H1 (cell line): ENCODE data around the gene LRRC4C. TPM values are rescaled to one million over a fixed set of nuclear protein-coding genes. Genes with fewer than 3 reads are reported as not detected.

Experiments used
- CTCF ChIA-PET: fragments of 300-600 bp; sonication (Branson Sonifier 250); formaldehyde crosslinking; loops from one replicate; lab custom pipeline; 2021; ENCODE audit not compliant: partially characterized antibody; lab: Charles Lee
- POLR2A ChIA-PET: fragments of 300-600 bp; sonication (Branson Sonifier 250); formaldehyde crosslinking; loops from one replicate; lab custom pipeline; 2021; ENCODE audit warnings: inconsistent platforms; ENCODE audit not compliant: partially characterized antibody; lab: Charles Lee
- DNase-seq, 2 experiments: peaks; one replicate each; pipeline versions ENCODE4 v3.0.0 to v3.0.0-alpha.2; 2010 to 2022; ENCODE audit warnings: low spot score in 2 of 2, low read depth in 1 of 2, mixed read lengths in 1 of 2
- FAIRE-seq: peaks from 2 replicates; lab custom pipeline; 2011; peaks lifted over from hg19 to GRCh38; lab: Jason Lieb, UNC
- H2AFZ ChIP-seq: 2 replicates; pipeline ENCODE4 v1.8.1; 2012; ENCODE audit warnings: low read length, inconsistent platforms
- H2AK5ac ChIP-seq: 2 replicates; pipeline ENCODE4 v1.6.1; 2013; ENCODE audit warnings: low read depth, low read length
- H2BK120ac ChIP-seq: replicated peaks from 2 replicates; pipeline ENCODE3; 2013; ENCODE audit warnings: low read depth, low read length, inconsistent platforms
- H2BK12ac ChIP-seq: 2 replicates; pipeline ENCODE4 v1.6.1; 2013; ENCODE audit warnings: low read depth, low read length
- H2BK15ac ChIP-seq: 2 replicates; pipeline ENCODE4 v1.6.1; 2013; ENCODE audit warnings: low read length
- H2BK20ac ChIP-seq: 2 replicates; pipeline ENCODE4 v1.6.1; 2013; ENCODE audit warnings: low read length
- H2BK5ac ChIP-seq: 2 replicates; pipeline ENCODE4 v1.6.1; 2013; ENCODE audit warnings: low read depth, low read length
- H3K14ac ChIP-seq: 2 replicates; pipeline ENCODE4 v1.6.1; 2013; ENCODE audit warnings: inconsistent platforms; ENCODE audit not compliant: insufficient read length
- H3K18ac ChIP-seq: 2 replicates; pipeline ENCODE4 v1.6.1; 2013; ENCODE audit warnings: low read length; ENCODE audit errors: extremely low read depth
- H3K23ac ChIP-seq: 2 replicates; pipeline ENCODE4 v1.6.1; 2013; ENCODE audit warnings: inconsistent platforms; ENCODE audit not compliant: insufficient read length
- H3K23me2 ChIP-seq: 2 replicates; pipeline ENCODE4 v1.6.1; 2013; ENCODE audit warnings: low read depth, low read length
- H3K27ac ChIP-seq: 2 replicates; pipeline ENCODE4 v1.6.1; 2011; ENCODE audit warnings: low read depth, low read length, inconsistent platforms
- H3K27me3 ChIP-seq, 4 experiments: replicated peaks in 1 of 4; 1 replicate in 1 of 4; 2 replicates in 3 of 4; pipeline versions ENCODE4 v1.6.1 to v1.8.1; 2011 to 2013; ENCODE audit warnings: low read length in 3 of 4, mild to moderate bottlenecking in 3 of 4, inconsistent platforms in 2 of 4, mixed read lengths in 2 of 4, moderate library complexity in 1 of 4; ENCODE audit not compliant: control insufficient read depth in 3 of 4, insufficient read depth in 3 of 4; ENCODE audit errors: extremely low read depth in 1 of 4
- H3K36me3 ChIP-seq, 4 experiments: 2 replicates each; pipeline versions ENCODE4 v1.6.1 to v1.8.1; 2011 to 2013; ENCODE audit warnings: mild to moderate bottlenecking in 4 of 4, low read length in 3 of 4, moderate library complexity in 2 of 4, control low read depth in 1 of 4, inconsistent platforms in 1 of 4; ENCODE audit not compliant: insufficient read depth in 4 of 4, control insufficient read depth in 2 of 4
- H3K4ac ChIP-seq: replicated peaks from 2 replicates; pipeline ENCODE3; 2013; ENCODE audit warnings: low read length, low read depth, mixed read lengths, inconsistent platforms; ENCODE audit not compliant: insufficient read length
- H3K4me1 ChIP-seq, 4 experiments: replicated peaks in 1 of 4; 1 replicate in 1 of 4; 2 replicates in 3 of 4; pipeline versions ENCODE4 v1.6.1 to v1.8.1; 2011 to 2013; ENCODE audit warnings: low read length in 3 of 4, inconsistent platforms in 2 of 4, mixed read lengths in 1 of 4; ENCODE audit not compliant: insufficient read depth in 4 of 4, control insufficient read depth in 3 of 4
- H3K4me2 ChIP-seq, 2 experiments: 2 replicates each; pipeline versions ENCODE4 v1.6.1 to v1.8.1; 2011 to 2013; ENCODE audit warnings: low read depth in 2 of 2, low read length in 2 of 2, control low read depth in 1 of 2, inconsistent platforms in 1 of 2, mild to moderate bottlenecking in 1 of 2; ENCODE audit not compliant: insufficient read depth in 1 of 2
- H3K4me3 ChIP-seq, 4 experiments: fragments of 200-600, 300-600 bp in 1 of 4; sonication (generic), shearing (Covaris generic), sonication (Bioruptor Twin) in 1 of 4; 2 replicates each; pipeline versions ENCODE4 v1.5.1 to v1.8.1; 2011 to 2016; ENCODE audit warnings: low read length in 4 of 4, low read depth in 3 of 4, control low read depth in 2 of 4, inconsistent platforms in 2 of 4, mild to moderate bottlenecking in 2 of 4, mixed read lengths in 1 of 4, moderate library complexity in 1 of 4; ENCODE audit not compliant: insufficient read depth in 2 of 4; ENCODE audit errors: extremely low read depth in 1 of 4
- H3K56ac ChIP-seq: replicated peaks from 2 replicates; pipeline ENCODE3; 2013; ENCODE audit warnings: low read depth, mild to moderate bottlenecking, mixed read lengths, low read length, inconsistent platforms; ENCODE audit not compliant: insufficient read length
- H3K79me1 ChIP-seq: 2 replicates; pipeline ENCODE4 v1.6.1; 2013; ENCODE audit warnings: low read depth, low read length, control low read depth
- H3K79me2 ChIP-seq, 2 experiments: 2 replicates each; pipeline versions ENCODE4 v1.6.1 to v1.8.1; 2012 to 2013; ENCODE audit warnings: low read length in 2 of 2, mild to moderate bottlenecking in 2 of 2, inconsistent platforms in 1 of 2; ENCODE audit not compliant: insufficient read depth in 2 of 2, control insufficient read depth in 1 of 2
- H3K9ac ChIP-seq, 4 experiments: replicated peaks in 1 of 4; 1 replicate in 1 of 4; 2 replicates in 3 of 4; pipeline versions ENCODE4 v1.6.1 to v1.8.1; 2011 to 2013; ENCODE audit warnings: low read depth in 3 of 4, low read length in 3 of 4, control low read depth in 2 of 4, mild to moderate bottlenecking in 2 of 4, moderate library complexity in 2 of 4, inconsistent platforms in 1 of 4; ENCODE audit errors: extremely low read depth in 1 of 4
- H3K9me3 ChIP-seq, 2 experiments: 2 replicates each; pipeline versions ENCODE4 v1.6.1 to v1.8.1; 2012 to 2013; ENCODE audit warnings: mild to moderate bottlenecking in 2 of 2, moderate library complexity in 2 of 2, control low read depth in 1 of 2, inconsistent platforms in 1 of 2, low read depth in 1 of 2, low read length in 1 of 2, mixed read lengths in 1 of 2; ENCODE audit not compliant: insufficient read depth in 2 of 2
- H4K20me1 ChIP-seq, 2 experiments: replicated peaks in 1 of 2; 2 replicates each; pipeline versions ENCODE3 to v1.8.1; 2011 to 2013; ENCODE audit warnings: inconsistent platforms in 2 of 2, low read length in 2 of 2, mild to moderate bottlenecking in 1 of 2; ENCODE audit not compliant: insufficient read depth in 2 of 2, control insufficient read depth in 1 of 2
- H4K5ac ChIP-seq: 2 replicates; pipeline ENCODE4 v1.6.1; 2013; ENCODE audit warnings: low read length, low read depth, mixed read lengths, inconsistent platforms; ENCODE audit not compliant: insufficient read length
- H4K8ac ChIP-seq: 2 replicates; pipeline ENCODE4 v1.8.0; 2013; ENCODE audit warnings: mild to moderate bottlenecking, moderate library complexity, low read length, inconsistent platforms; ENCODE audit not compliant: insufficient read depth; ENCODE audit errors: extremely low read depth
- H4K91ac ChIP-seq: replicated peaks from 2 replicates; pipeline ENCODE3; 2013; ENCODE audit warnings: low read length, mixed read lengths, inconsistent platforms; ENCODE audit not compliant: insufficient read length
- BACH1 ChIP-seq: IDR thresholded peaks from 2 replicates; pipeline ENCODE4 v1.6.1; 2012; ENCODE audit warnings: low read length, improper control_type of control experiment
- BRCA1 ChIP-seq: IDR thresholded peaks from 2 replicates; pipeline ENCODE4 v1.6.1; 2012; ENCODE audit warnings: low read depth, low read length, improper control_type of control experiment
- CTBP2 ChIP-seq: IDR thresholded peaks from 2 replicates; pipeline ENCODE4 v1.7.0; 2011; ENCODE audit warnings: borderline replicate concordance, mild to moderate bottlenecking, moderate library complexity, mixed read lengths, low read length; ENCODE audit not compliant: insufficient read depth, insufficient read length
- GABPA ChIP-seq: IDR thresholded peaks from 2 replicates; pipeline ENCODE4 v1.6.1; 2011; ENCODE audit warnings: mild to moderate bottlenecking, low read length, moderate library complexity, borderline replicate concordance; ENCODE audit not compliant: insufficient read depth
- HDAC6 ChIP-seq: IDR thresholded peaks from one replicate; pipeline ENCODE4 v1.7.1; 2012; ENCODE audit warnings: low read depth, mild to moderate bottlenecking, inconsistent platforms, low read length, moderate library complexity
- JUN ChIP-seq: IDR thresholded peaks from 2 replicates; pipeline ENCODE4 v1.6.1; 2011; ENCODE audit warnings: low read depth, mild to moderate bottlenecking, improper control_type of control experiment, low read length
- KDM4A ChIP-seq: IDR thresholded peaks from one replicate; pipeline ENCODE4 v1.7.1; 2012; ENCODE audit warnings: low read depth, mild to moderate bottlenecking, moderate library complexity, low read length, inconsistent platforms; ENCODE audit not compliant: severe bottlenecking
- POLR2AphosphoS5 ChIP-seq: IDR thresholded peaks from 2 replicates; pipeline ENCODE4 v1.6.1; 2011; ENCODE audit warnings: low read depth, low read length
- SIX5 ChIP-seq: IDR thresholded peaks from 2 replicates; pipeline ENCODE4 v1.6.1; 2011; ENCODE audit warnings: mild to moderate bottlenecking, low read depth, low read length
- SP2 ChIP-seq: IDR thresholded peaks from 2 replicates; pipeline ENCODE4 v1.6.1; 2012; ENCODE audit warnings: mild to moderate bottlenecking, low read length, inconsistent platforms
- SP4 ChIP-seq: IDR thresholded peaks from 2 replicates; pipeline ENCODE4 v1.6.1; 2012; ENCODE audit warnings: low read length, inconsistent platforms
- TCF12 ChIP-seq: IDR thresholded peaks from 2 replicates; pipeline ENCODE4 v1.6.1; 2011; ENCODE audit warnings: low read depth, mild to moderate bottlenecking, low read length
- YY1 ChIP-seq: IDR thresholded peaks from 2 replicates; pipeline ENCODE4 v1.6.1; 2011; ENCODE audit warnings: low read depth, mild to moderate bottlenecking, low read length
- WGBS, 2 experiments: shearing (Covaris generic) in 1 of 2; methylation state at CpG; one replicate each; pipeline versions ENCODE4 v1.1.6 to v1.1.7; 2013 to 2015; ENCODE audit warnings: low lambda C conversion rate in 2 of 2, mixed read lengths in 2 of 2, inconsistent platforms in 1 of 2, low coverage in 1 of 2, missing lambda C conversion rate in 1 of 2; ENCODE audit not compliant: insufficient replicate concordance in 2 of 2, insufficient coverage in 1 of 2, insufficient read length in 1 of 2; ENCODE audit errors: extremely low coverage in 1 of 2, missing lambda C conversion rate in 1 of 2; 5-methylcytosine and 5-hydroxymethylcytosine counted together
- polyA plus RNA-seq, 7 experiments: library from polyadenylated mRNA; depleted of rRNA in 3 of 7; stranded (reverse) in 5 of 7; unstranded in 2 of 7; fragments of >200 nt in 5 of 7; fragments of 200-250 nt in 2 of 7; gene quantifications; 1 replicate in 5 of 7; 2 replicates in 1 of 7; 4 replicates in 1 of 7; pipeline versions ENCODE4 v1.2.1 to v1.2.3, GENCODE V29; 2011 to 2013; ENCODE audit warnings: missing spikeins in 2 of 7, mixed read lengths in 2 of 7
- total RNA-seq: library from RNA; stranded (reverse); fragmentation: NEBNext Ultra II Directional; extraction: Animal tissue kit (Norgen Biotek cat#: 25700); gene quantifications from 2 replicates; pipeline ENCODE4 v1.2.1, GENCODE V29; 2021
- TF ChIP-seq, protein P1 (sequence below): IDR thresholded peaks from 2 replicates; pipeline ENCODE4 v1.6.1; 2011; ENCODE audit warnings: low read length, improper control_type of control experiment

LRRC4C gene
- total and polyA plus RNA-seq, 2 of the 8 experiments (the other 6 are each of a cell fraction or from before 2014, with no cell fraction given) = 0.23 to 2.2 TPM

DNA sequence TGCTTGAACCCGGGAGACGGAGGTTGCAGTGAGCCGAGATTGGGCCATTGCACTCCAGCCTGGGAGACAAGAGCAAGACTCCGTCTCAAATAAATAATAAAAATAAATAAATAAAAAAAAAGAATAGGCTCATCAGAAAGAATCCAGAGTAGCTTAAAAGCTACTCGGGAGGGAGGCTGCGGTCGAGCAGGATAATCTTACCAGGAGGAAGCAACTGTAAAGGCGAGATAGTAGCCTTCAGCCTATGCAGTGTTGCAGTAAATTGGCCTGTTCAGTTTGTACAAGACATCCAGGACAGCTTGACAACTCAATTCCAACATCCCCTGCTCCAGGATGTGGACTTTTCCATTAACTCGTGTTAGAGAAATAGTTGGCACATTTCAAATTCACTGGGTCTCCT lies 1164.7 kb downstream of the LRRC4C start:
- no peak for FAIRE-seq
- Histone ChIP-seq H3K27me3 (peaks cover 11 to 24% (median 21%) of the 10 kb centered on the region in 4 experiments), H3K4me3 (no peak overlapping the region), H3K23me2 (peaks cover 11% of the 10 kb centered on the region; the same call in 1 of the 2 replicates), H3K23ac (no peak overlapping the region), H3K36me3 (no peaks in the 10 kb centered on the region), H2BK15ac (no peak overlapping the region), H2AFZ (no peak overlapping the region), H3K4me1 (peaks cover 0 to 5% (median 2%) of the 10 kb centered on the region in 4 experiments; a peak in 1 of 7 replicates), H4K91ac (no peak overlapping the region), H2BK120ac (no peak overlapping the region), H4K5ac (no peak overlapping the region), H3K4ac (no peak overlapping the region), H4K8ac (no peak overlapping the region), H3K27ac (no peak overlapping the region), H2AK5ac (no peak overlapping the region)
- ChIA-PET CTCF (interaction anchor here (0.6 to 2.2 kb wide), 33 partner anchors 10 to 1089 kb away, joined by 3 to 17 read pairs (median 4); no protein-coding TSS in a partner anchor), POLR2A (no interaction called here)
- no peak for TF ChIP-seq YY1
- TF ChIP-seq BRCA1 = no peak
- no peak for TF ChIP-seq KDM4A
- TF ChIP-seq BACH1 = no peak
- TF ChIP-seq SP4 = no peak
- TF ChIP-seq SIX5 = no peak
- no peak for TF ChIP-seq POLR2AphosphoS5
- no peak for TF ChIP-seq JUN
- no peak for TF ChIP-seq CTBP2
- TF ChIP-seq, protein P1, sequence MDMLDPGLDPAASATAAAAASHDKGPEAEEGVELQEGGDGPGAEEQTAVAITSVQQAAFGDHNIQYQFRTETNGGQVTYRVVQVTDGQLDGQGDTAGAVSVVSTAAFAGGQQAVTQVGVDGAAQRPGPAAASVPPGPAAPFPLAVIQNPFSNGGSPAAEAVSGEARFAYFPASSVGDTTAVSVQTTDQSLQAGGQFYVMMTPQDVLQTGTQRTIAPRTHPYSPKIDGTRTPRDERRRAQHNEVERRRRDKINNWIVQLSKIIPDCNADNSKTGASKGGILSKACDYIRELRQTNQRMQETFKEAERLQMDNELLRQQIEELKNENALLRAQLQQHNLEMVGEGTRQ = no peak
- no peak for TF ChIP-seq SP2
- no peak for TF ChIP-seq TCF12
- no peak for TF ChIP-seq HDAC6
- TF ChIP-seq GABPA = no peak
- TF ChIP-seq, all 59 proteins: peak for 0
- Histone ChIP-seq H3K79me1 (no peaks in the 10 kb centered on the region), H3K4me2 (no peak overlapping the region; a peak in 1 of 4 replicates), H3K18ac (no peak overlapping the region), H2BK12ac (no peak overlapping the region), H2BK5ac (no peak overlapping the region), H3K14ac (no peak overlapping the region), H2BK20ac (no peak overlapping the region), H3K9ac (no peak overlapping the region), H3K9me3 (no peaks in the 10 kb centered on the region), H3K56ac (no peak overlapping the region), H4K20me1 (no peaks in the 10 kb centered on the region), H3K79me2 (no peaks in the 10 kb centered on the region)
- 92% methylated on average over 9 of the region's 9 CpGs; no CpG with 5 or more reads in 1 of the 2 experiments for WGBS, 2 experiments
- DNase-seq = no peak
